Parathyroid adenoma (tissue), 2 donors: ENCODE results near the gene BDH1.

Experiments used
- H2AFZ ChIP-seq: fragments of 300-600 bp; sonication (generic); one replicate; pipeline ENCODE4 v1.7.0; 2017; ENCODE audit warnings: antibody characterized with exemption, mild to moderate bottlenecking
- H3K27ac ChIP-seq: fragments of 300-600 bp; sonication (generic); one replicate; pipeline ENCODE4 v1.7.0; 2017
- H3K27me3 ChIP-seq: fragments of 300-600 bp; sonication (generic); one replicate; pipeline ENCODE4 v1.7.0; 2017; ENCODE audit warnings: low read length; ENCODE audit not compliant: control insufficient read depth, insufficient read depth
- H3K36me3 ChIP-seq: fragments of 300-600 bp; sonication (generic); one replicate; pipeline ENCODE4 v1.7.0; 2017; ENCODE audit warnings: low read length; ENCODE audit not compliant: control insufficient read depth, insufficient read depth
- H3K4me1 ChIP-seq: fragments of 300-600 bp; sonication (generic); one replicate; pipeline ENCODE4 v1.7.0; 2017; ENCODE audit warnings: control low read depth
- H3K4me2 ChIP-seq: fragments of 300-600 bp; sonication (generic); one replicate; pipeline ENCODE4 v1.7.0; 2017; ENCODE audit warnings: low read length
- H3K4me3 ChIP-seq: fragments of 300-600 bp; sonication (generic); one replicate; pipeline ENCODE4 v1.7.0; 2017; ENCODE audit warnings: low read depth, low read length
- H3K79me2 ChIP-seq: fragments of 300-600 bp; sonication (generic); one replicate; pipeline ENCODE4 v1.7.0; 2017; ENCODE audit warnings: control low read depth
- H3K9ac ChIP-seq: fragments of 300-600 bp; sonication (generic); one replicate; pipeline ENCODE4 v1.7.0; 2017; ENCODE audit warnings: mild to moderate bottlenecking
- H3K9me3 ChIP-seq: fragments of 300-600 bp; sonication (generic); one replicate; pipeline ENCODE4 v1.7.0; 2017; ENCODE audit warnings: low read length; ENCODE audit not compliant: control insufficient read depth
- TF ChIP-seq, protein P1 (sequence below): fragments of 300-600 bp; sonication (generic); IDR thresholded peaks from one replicate; pipeline ENCODE4 v1.7.0; 2017; ENCODE audit warnings: antibody characterized with exemption, mild to moderate bottlenecking
- donor health status: primary hyperparathyroidism.

The BDH1 gene

DNA sequence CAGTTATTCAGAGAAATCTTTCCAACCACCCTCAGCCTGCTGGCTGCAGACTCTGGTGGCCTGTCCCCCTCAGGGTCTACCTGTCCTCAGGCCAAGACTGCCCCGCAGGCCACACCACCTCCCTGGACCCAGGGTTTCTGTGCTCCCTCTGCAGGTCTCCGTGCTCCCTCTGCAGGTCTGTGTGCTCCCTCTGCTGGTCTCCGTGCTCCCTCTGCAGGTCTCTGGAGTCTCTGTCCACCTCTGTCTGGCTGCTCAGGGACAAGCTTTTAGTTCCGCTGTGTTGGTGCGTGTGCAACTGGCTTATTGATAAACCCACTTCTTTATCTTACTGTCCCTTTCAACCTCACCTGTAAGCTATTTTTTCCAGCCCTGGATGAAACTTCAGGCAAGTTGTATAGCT is 30.1 kb downstream of the BDH1 start:
- Histone ChIP-seq H3K36me3 (no peaks in the 10 kb centered on the region), H3K9ac (no peak overlapping the region), H3K9me3 (no peaks in the 10 kb centered on the region), H3K4me3 (no peak overlapping the region), H3K79me2 (no peaks in the 10 kb centered on the region), H3K27ac (no peak overlapping the region), H3K27me3 (no peaks in the 10 kb centered on the region), H2AFZ (no peak overlapping the region), H3K4me2 (no peak overlapping the region), H3K4me1 (no peaks in the 10 kb centered on the region)
- TF ChIP-seq, protein P1, sequence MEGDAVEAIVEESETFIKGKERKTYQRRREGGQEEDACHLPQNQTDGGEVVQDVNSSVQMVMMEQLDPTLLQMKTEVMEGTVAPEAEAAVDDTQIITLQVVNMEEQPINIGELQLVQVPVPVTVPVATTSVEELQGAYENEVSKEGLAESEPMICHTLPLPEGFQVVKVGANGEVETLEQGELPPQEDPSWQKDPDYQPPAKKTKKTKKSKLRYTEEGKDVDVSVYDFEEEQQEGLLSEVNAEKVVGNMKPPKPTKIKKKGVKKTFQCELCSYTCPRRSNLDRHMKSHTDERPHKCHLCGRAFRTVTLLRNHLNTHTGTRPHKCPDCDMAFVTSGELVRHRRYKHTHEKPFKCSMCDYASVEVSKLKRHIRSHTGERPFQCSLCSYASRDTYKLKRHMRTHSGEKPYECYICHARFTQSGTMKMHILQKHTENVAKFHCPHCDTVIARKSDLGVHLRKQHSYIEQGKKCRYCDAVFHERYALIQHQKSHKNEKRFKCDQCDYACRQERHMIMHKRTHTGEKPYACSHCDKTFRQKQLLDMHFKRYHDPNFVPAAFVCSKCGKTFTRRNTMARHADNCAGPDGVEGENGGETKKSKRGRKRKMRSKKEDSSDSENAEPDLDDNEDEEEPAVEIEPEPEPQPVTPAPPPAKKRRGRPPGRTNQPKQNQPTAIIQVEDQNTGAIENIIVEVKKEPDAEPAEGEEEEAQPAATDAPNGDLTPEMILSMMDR, result no peak

DNA sequence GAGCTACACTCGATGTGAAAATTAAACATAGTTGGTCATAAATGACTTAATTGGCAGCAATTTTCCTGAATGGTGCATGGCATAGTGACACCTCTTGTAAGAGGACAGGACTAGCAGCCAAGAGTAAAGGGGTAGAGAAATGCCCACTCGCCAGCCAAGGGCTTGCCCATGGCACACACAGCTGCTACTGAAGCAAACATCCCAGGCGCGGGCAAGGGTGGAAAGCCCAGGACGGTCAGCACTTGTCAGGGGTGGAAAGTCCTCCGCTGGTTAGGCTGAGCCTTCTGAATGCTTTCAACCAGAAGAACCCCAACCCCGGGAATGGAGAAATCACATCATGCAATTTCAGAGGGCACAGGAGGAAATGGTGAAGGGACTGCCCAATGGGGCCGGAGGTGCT is 31.6 kb downstream of the BDH1 start:
- no peak overlapping the region for H3K4me2 ChIP-seq
- H3K36me3 ChIP-seq, result no peaks in the 10 kb centered on the region
- H3K27me3 ChIP-seq, result no peaks in the 10 kb centered on the region
- H3K79me2 ChIP-seq, result no peaks in the 10 kb centered on the region
- H3K27ac ChIP-seq, result no peak overlapping the region
- H3K9me3 ChIP-seq, result no peaks in the 10 kb centered on the region
- TF ChIP-seq, protein P1, result no peak
- H3K9ac ChIP-seq, result no peak overlapping the region
- no peak overlapping the region for H3K4me3 ChIP-seq
- H3K4me1 ChIP-seq, result no peaks in the 10 kb centered on the region
- no peak overlapping the region for H2AFZ ChIP-seq

DNA sequence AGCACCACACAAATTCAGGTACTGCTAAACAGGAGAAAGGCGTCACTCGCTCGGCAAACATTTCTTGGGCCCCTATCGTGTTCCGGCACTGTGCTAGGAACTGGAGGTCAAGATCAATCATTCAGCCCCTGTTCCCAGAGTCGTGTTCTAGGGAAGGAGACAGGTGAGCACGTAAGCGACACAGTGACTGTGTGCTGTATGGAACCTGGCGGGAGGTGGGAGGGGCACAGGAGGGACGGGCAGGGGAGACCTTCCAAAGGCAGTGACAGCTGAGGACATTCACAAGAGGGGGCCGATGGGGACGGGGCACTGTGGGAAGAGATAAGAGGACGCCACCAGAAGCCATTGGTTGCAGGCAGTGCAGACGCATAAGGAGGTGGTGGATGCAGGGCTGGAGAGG is 32.2 kb downstream of the BDH1 start:
- H2AFZ ChIP-seq, result no peak overlapping the region
- H3K79me2 ChIP-seq, result no peaks in the 10 kb centered on the region
- H3K9ac ChIP-seq, result no peak overlapping the region
- no peaks in the 10 kb centered on the region for H3K4me1 ChIP-seq
- H3K9me3 ChIP-seq, result no peaks in the 10 kb centered on the region
- no peak overlapping the region for H3K27ac ChIP-seq
- H3K27me3 ChIP-seq, result no peaks in the 10 kb centered on the region
- TF ChIP-seq, protein P1, result no peak
- H3K36me3 ChIP-seq, result no peaks in the 10 kb centered on the region
- H3K4me3 ChIP-seq, result no peak overlapping the region
- no peak overlapping the region for H3K4me2 ChIP-seq

DNA sequence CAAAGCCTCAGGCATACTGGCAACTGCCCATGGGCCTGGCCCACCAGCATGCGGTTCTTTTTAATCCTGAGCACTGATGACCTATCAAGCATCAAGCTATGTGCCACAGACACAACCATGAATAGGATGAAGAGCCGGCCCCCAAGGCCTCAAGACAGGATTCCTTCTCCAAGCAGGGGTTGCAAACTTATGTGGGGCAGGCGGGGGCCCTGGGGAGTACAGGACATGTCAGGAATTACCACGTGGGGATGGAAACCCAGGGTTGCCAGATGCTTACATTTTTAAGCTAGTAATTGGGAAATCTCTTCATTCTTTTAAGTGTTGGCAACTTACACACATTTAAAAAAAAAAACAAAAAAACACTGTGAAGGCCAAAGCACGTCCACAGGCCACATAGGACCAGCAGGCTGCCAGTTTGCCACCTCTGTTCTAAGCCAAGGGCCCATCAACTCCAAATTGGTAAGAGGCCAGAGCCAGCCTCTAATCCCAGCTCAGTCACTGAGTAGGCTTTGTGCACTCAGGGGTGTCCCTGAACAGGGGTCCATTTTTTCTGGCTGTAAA is 32.8 kb downstream of the BDH1 start:
- no peak overlapping the region for H3K4me3 ChIP-seq
- TF ChIP-seq, protein P1, result no peak
- H3K27me3 ChIP-seq, result no peaks in the 10 kb centered on the region
- no peaks in the 10 kb centered on the region for H3K79me2 ChIP-seq
- no peak overlapping the region for H3K9ac ChIP-seq
- H3K9me3 ChIP-seq, result no peaks in the 10 kb centered on the region
- H3K36me3 ChIP-seq, result no peaks in the 10 kb centered on the region
- H2AFZ ChIP-seq, result no peak overlapping the region
- H3K4me2 ChIP-seq, result no peak overlapping the region
- no peak overlapping the region for H3K27ac ChIP-seq
- H3K4me1 ChIP-seq, result no peaks in the 10 kb centered on the region

DNA sequence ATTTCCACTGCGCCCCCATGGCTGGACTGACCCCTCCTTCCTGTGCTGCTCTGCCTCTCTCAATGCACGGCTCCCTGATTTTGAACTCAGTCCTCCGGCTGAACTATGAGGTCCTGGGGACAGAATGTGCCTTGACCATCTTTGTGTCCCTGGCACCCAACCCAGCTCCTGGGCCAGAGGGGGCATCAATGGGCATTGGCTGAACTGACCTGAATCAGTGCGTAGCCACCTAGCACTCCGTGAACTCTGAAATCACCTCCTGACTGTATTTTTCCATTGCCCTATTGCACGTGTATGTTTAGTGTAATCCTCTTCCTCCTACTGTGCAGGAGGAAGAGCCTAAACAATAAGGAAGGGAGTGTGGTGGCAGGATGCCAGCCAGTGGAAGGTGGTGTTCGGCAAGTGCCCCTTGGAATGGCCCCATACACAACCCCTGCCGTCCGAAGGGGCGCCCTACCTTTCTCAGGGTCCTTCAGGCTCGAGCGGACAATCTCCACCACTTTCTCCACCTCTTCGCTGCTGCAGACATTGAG is 33.5 kb downstream of the BDH1 start:
- H3K9ac ChIP-seq, result no peak overlapping the region
- no peaks in the 10 kb centered on the region for H3K4me1 ChIP-seq
- H3K9me3 ChIP-seq, result no peaks in the 10 kb centered on the region
- H3K4me2 ChIP-seq, result no peak overlapping the region
- H3K79me2 ChIP-seq, result no peaks in the 10 kb centered on the region
- TF ChIP-seq, protein P1, result no peak
- H3K36me3 ChIP-seq, result no peaks in the 10 kb centered on the region
- H3K27me3 ChIP-seq, result no peaks in the 10 kb centered on the region
- H2AFZ ChIP-seq, result no peak overlapping the region
- no peak overlapping the region for H3K27ac ChIP-seq
- H3K4me3 ChIP-seq, result no peak overlapping the region
